B cell (primary cell): Measurements from ENCODE around the gene COX17. TPM values are rescaled to one million over a fixed set of nuclear protein-coding genes. Genes with fewer than 3 reads are reported as not detected.

ENCODE experiments used
- ATAC-seq: fragments of 200-7000 bp; cut with Tn5 transposase; one replicate; pipeline ENCODE4 v1.10.0; 2021; ENCODE audit warnings: low read depth, mild to moderate bottlenecking, moderate number of reproducible peaks, moderate library complexity
- CTCF ChIA-PET: fragments of 350-600 bp; sonication (Branson Sonifier 250); formaldehyde crosslinking; loops from one replicate; lab custom pipeline; 2021; ENCODE audit warnings: antibody characterized with exemption, inconsistent platforms; lab: Charles Lee
- POLR2A ChIA-PET: fragments of 350-600 bp; sonication (Branson Sonifier 250); formaldehyde crosslinking; loops from one replicate; lab custom pipeline; 2021; ENCODE audit warnings: antibody characterized with exemption; lab: Charles Lee
- DNase-seq: peaks from one replicate; pipeline ENCODE4 v3.0.0; 2013
- H2AFZ ChIP-seq: 2 replicates; pipeline ENCODE4 v1.6.1; 2012; ENCODE audit warnings: mild to moderate bottlenecking, low read depth, low read length; ENCODE audit not compliant: insufficient read depth, poor library complexity, severe bottlenecking
- H3K27ac ChIP-seq, 2 donors: 1 replicate in 1 of 2; 2 replicates in 1 of 2; pipeline ENCODE4 v1.5.1; 2012 to 2013; ENCODE audit warnings: low read length in 2 of 2, mild to moderate bottlenecking in 2 of 2, moderate library complexity in 1 of 2
- H3K27me3 ChIP-seq, 4 experiments: fragments of 200-600 bp in 1 of 4; sonication (generic) in 1 of 4; replicated peaks in 1 of 4; 1 replicate in 2 of 4; 2 replicates in 2 of 4; pipeline versions ENCODE4 v1.6.1 to v1.7.0; 2013 to 2016; ENCODE audit warnings: low read length in 3 of 4, mild to moderate bottlenecking in 2 of 4, mixed read lengths in 1 of 4, moderate library complexity in 1 of 4; ENCODE audit not compliant: insufficient read depth in 4 of 4, control insufficient read depth in 3 of 4; ENCODE audit errors: control extremely low read depth in 1 of 4
- H3K36me3 ChIP-seq, 2 experiments: replicated peaks in 1 of 2; 1 replicate in 1 of 2; 2 replicates in 1 of 2; pipeline versions ENCODE4 v1.6.1 to v1.7.1; 2013; ENCODE audit warnings: low read length in 1 of 2; ENCODE audit not compliant: insufficient read depth in 2 of 2, control insufficient read depth in 1 of 2; ENCODE audit errors: control extremely low read depth in 1 of 2, extremely low read depth in 1 of 2
- H3K4me1 ChIP-seq, 2 donors: fragments of 200-600 bp in 1 of 2; sonication (generic) in 1 of 2; 1 replicate in 1 of 2; 2 replicates in 1 of 2; pipeline versions ENCODE4 v1.5.1 to v1.6.1; 2013 to 2017; ENCODE audit warnings: low read length in 2 of 2; ENCODE audit not compliant: control insufficient read depth in 2 of 2, insufficient read depth in 2 of 2
- H3K4me2 ChIP-seq: replicated peaks from 2 replicates; pipeline ENCODE3; 2012; ENCODE audit warnings: mild to moderate bottlenecking, low read depth, low read length; ENCODE audit not compliant: poor library complexity, severe bottlenecking
- H3K4me3 ChIP-seq, 5 experiments: fragments of 200-600 bp in 1 of 5; sonication (generic) in 1 of 5; 1 replicate in 3 of 5; 2 replicates in 2 of 5; pipeline versions ENCODE4 v1.5.1 to v1.7.0; 2011 to 2016; ENCODE audit warnings: low read length in 4 of 5, mild to moderate bottlenecking in 4 of 5, low read depth in 2 of 5, control low read depth in 1 of 5, moderate library complexity in 1 of 5; ENCODE audit not compliant: insufficient read depth in 1 of 5; ENCODE audit errors: control extremely low read depth in 1 of 5, extremely low read depth in 1 of 5
- H3K79me2 ChIP-seq: fragments of 200-600 bp; sonication (generic); one replicate; pipeline ENCODE4 v1.6.0; 2016; ENCODE audit warnings: low read length; ENCODE audit not compliant: control insufficient read depth, insufficient read depth
- H3K9ac ChIP-seq: fragments of 200-600 bp; sonication (generic); 2 replicates; pipeline ENCODE4 v1.6.1; 2017; ENCODE audit warnings: mild to moderate bottlenecking, low read length, moderate library complexity
- H3K9me3 ChIP-seq, 3 donors: one replicate each; pipeline versions ENCODE4 v1.6.1 to v1.7.1; 2013; ENCODE audit warnings: low read length in 2 of 3; ENCODE audit not compliant: control insufficient read depth in 2 of 3, insufficient read depth in 1 of 3; ENCODE audit errors: control extremely low read depth in 1 of 3
- H4K20me1 ChIP-seq: 2 replicates; pipeline ENCODE4 v1.6.0; 2012; ENCODE audit warnings: mild to moderate bottlenecking, low read length; ENCODE audit not compliant: insufficient read depth, control insufficient read depth, poor library complexity, severe bottlenecking
- H3K27ac Mint-ChIP-seq: one replicate; pipeline ENCODE4 v1.8.0; 2021; ENCODE audit warnings: mixed read lengths
- H3K27me3 Mint-ChIP-seq: one replicate; pipeline ENCODE4 v1.8.0; 2021; ENCODE audit warnings: mixed read lengths
- H3K4me1 Mint-ChIP-seq: one replicate; pipeline ENCODE4 v1.8.0; 2021; ENCODE audit warnings: mixed read lengths
- H3K4me3 Mint-ChIP-seq: one replicate; pipeline ENCODE4 v1.8.0; 2021; ENCODE audit warnings: mixed read lengths
- H3K9me3 Mint-ChIP-seq: one replicate; pipeline ENCODE4 v1.8.0; 2022; ENCODE audit warnings: mixed read lengths; ENCODE audit not compliant: insufficient read depth
- EZH2 ChIP-seq: IDR thresholded peaks from 2 replicates; pipeline ENCODE4 v1.6.1; 2012; ENCODE audit warnings: borderline replicate concordance, low read depth, mild to moderate bottlenecking, moderate library complexity, low read length; ENCODE audit not compliant: insufficient read depth, poor library complexity, severe bottlenecking
- WGBS: methylation state at CpG from one replicate; pipeline ENCODE4 v1.1.5; 2013; ENCODE audit warnings: missing lambda C conversion rate; ENCODE audit not compliant: insufficient coverage; 5-methylcytosine and 5-hydroxymethylcytosine counted together
- intact Hi-C: fragments of 100-400 bp; cut with micrococcal nuclease; formaldehyde crosslinking; loops from one replicate; pipeline ENCODE4 v1.10.0; 2022
- polyA plus RNA-seq: library from polyadenylated mRNA; depleted of rRNA; stranded (reverse); fragments of >200 nt; gene quantifications from 2 replicates; pipeline ENCODE4 v1.2.3, GENCODE V29; 2012
- total RNA-seq, 2 donors: library from RNA; stranded (reverse); fragments of 120-200 nt in 1 of 2; gene quantifications; 1 replicate in 1 of 2; 2 replicates in 1 of 2; pipeline versions ENCODE4 v1.2.3 to v1.2.4, GENCODE V29; 2013 to 2022
- TF ChIP-seq, protein P1 (sequence below): fragments of 200-600 bp; IDR thresholded peaks from one replicate; pipeline ENCODE4 v1.8.0; 2022; ENCODE audit warnings: antibody characterized with exemption, mild to moderate bottlenecking

COX17 gene
- total and polyA plus RNA-seq, 2 donors (not counting 1 experiment from before 2014, with no cell fraction given) = 20.0 to 47.8 TPM

DNA sequence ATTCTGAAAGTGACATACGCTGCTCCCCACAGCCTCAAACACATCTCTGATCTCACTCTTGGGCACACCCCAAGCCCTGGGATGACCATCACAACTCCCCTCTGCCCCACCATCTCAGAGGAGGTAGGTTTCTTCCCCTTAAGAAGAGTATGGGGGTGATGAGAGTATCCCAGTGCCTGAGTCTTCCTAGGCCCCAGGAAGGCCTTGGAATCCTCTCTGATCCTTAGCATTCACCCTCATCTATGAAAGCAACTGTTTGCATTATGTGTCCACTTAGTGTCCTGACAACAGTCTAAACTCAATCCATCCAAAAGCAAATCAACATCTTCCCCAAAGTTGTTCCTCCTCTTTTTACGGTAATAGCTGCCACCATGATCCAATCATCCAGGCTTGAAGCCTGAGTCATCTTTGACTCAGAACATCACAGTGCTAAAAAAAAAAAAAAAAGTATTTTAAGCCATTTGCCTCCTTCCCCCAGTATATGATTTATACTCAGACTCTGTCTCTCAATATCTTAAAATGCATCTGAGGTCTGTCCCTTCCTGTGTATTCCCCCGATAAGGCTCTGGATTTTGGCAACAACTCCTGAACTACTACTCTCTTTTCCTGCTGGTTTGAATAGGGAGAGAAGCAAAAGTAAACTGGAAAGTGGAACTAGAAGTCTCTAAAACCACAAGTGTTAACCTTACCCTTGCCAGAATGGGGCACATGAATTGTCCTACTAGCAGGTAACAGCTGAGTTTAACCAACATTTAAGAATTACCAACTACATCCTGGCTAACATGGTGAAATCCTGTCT, 39.3 kb downstream of the COX17 start:
- intact Hi-C loops = loop anchor here (1.0 to 2.0 kb wide), 2 partner anchors 62 to 79 kb away; partner anchors contain the start of gene CD80
- peak; percentile 60 for ATAC-seq

More for the DNA sequence above, 39.3 kb downstream of the COX17 start:
- no CpG with 5 or more reads among the region's 3 CpGs for WGBS
- peak overlapping the region; percentile 97 for H3K27ac Mint-ChIP-seq
- Histone ChIP-seq H3K4me3 (peak overlapping the region in 2 of 5 experiments; percentile 29 to 30), H3K4me1 (peaks cover 16 to 20% of the 10 kb centered on the region in 2 donors), H3K9ac (peak overlapping the region; percentile 31), H3K4me2 (peak overlapping the region; percentile 61), H2AFZ (no peak overlapping the region), H4K20me1 (no peaks in the 10 kb centered on the region), H3K36me3 (peaks cover 0 to 4% of the 10 kb centered on the region in 2 experiments), H3K27ac (peak overlapping the region in 1 of 2 donors; percentile 65), H3K27me3 (no peaks in the 10 kb centered on the region), H3K9me3 (no peaks in the 10 kb centered on the region), H3K79me2 (no peaks in the 10 kb centered on the region)
- CTCF ChIA-PET = interaction anchor here (0.8 kb wide), 1 partner anchor 42 kb away, joined by 6 read pairs; no protein-coding TSS in a partner anchor
- H3K9me3 Mint-ChIP-seq = peaks cover 4% of the 10 kb centered on the region
- TF ChIP-seq EZH2 = no peak
- TF ChIP-seq, protein P1, sequence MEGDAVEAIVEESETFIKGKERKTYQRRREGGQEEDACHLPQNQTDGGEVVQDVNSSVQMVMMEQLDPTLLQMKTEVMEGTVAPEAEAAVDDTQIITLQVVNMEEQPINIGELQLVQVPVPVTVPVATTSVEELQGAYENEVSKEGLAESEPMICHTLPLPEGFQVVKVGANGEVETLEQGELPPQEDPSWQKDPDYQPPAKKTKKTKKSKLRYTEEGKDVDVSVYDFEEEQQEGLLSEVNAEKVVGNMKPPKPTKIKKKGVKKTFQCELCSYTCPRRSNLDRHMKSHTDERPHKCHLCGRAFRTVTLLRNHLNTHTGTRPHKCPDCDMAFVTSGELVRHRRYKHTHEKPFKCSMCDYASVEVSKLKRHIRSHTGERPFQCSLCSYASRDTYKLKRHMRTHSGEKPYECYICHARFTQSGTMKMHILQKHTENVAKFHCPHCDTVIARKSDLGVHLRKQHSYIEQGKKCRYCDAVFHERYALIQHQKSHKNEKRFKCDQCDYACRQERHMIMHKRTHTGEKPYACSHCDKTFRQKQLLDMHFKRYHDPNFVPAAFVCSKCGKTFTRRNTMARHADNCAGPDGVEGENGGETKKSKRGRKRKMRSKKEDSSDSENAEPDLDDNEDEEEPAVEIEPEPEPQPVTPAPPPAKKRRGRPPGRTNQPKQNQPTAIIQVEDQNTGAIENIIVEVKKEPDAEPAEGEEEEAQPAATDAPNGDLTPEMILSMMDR = no peak
- peaks cover 24% of the 10 kb centered on the region for H3K4me1 Mint-ChIP-seq
- H3K27me3 Mint-ChIP-seq = no peaks in the 10 kb centered on the region
- POLR2A ChIA-PET = interaction anchor here (0.7 to 1.2 kb wide), 4 partner anchors 17 to 340 kb away, joined by 7 to 16 read pairs (median 11); no protein-coding TSS in a partner anchor
- peak; percentile 65 for DNase-seq
- H3K4me3 Mint-ChIP-seq = peak overlapping the region; percentile 85
